HG03521 (cell line): ENCODE measurements around the gene CLDN5.
"Not testable (repeated sequence)": the region's sequence is repeated elsewhere in the genome, so short reads cannot be mapped to it uniquely, and the experiment has no call there.

Experiments
- ATAC-seq: cut with Tn5 transposase; IDR thresholded peaks from one replicate; pipeline ENCODE4 v1.9.1; 2021; ENCODE audit warnings: mild to moderate bottlenecking, moderate library complexity; ENCODE audit not compliant: unreplicated experiment

The CLDN5 gene

GRCh38 chr22:19548964-19549363 lies 24.8 kb upstream of the CLDN5 start:
- no peak for ATAC-seq

GRCh38 chr22:19548427-19548826 lies 24.2 kb upstream of the CLDN5 start:
- ATAC-seq = not testable (repeated sequence)

DNA sequence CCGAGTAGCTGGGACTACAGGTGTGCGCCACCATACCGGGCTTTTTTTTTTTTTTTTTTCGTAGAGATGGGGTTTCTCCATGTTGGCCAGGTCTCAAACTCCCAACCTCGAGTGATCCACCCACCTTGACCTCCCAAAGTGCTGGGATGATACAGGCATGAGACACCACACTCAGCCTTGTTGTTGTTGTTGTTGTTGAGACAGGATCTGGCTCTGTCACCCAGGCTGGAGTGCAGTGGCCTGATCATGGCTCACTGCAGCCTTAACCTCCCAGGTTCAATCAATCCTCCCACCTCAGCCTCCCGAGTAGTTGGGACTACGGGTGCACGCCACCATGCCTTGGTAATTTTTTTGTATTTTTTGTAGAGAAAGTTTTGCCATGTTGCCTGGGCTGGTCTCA lies 23.4 kb upstream of the CLDN5 start:
- ATAC-seq = no peak

- no peak for ATAC-seq
Measured at GRCh38 chr22:19546680-19547079, 22.5 kb upstream of the CLDN5 start.

- ATAC-seq = no peak
Measured at GRCh38 chr22:19545935-19546207, 21.7 kb upstream of the CLDN5 start.

- ATAC-seq = no peak
Measured at GRCh38 chr22:19543970-19544708, 19.9 kb upstream of the CLDN5 start.

DNA sequence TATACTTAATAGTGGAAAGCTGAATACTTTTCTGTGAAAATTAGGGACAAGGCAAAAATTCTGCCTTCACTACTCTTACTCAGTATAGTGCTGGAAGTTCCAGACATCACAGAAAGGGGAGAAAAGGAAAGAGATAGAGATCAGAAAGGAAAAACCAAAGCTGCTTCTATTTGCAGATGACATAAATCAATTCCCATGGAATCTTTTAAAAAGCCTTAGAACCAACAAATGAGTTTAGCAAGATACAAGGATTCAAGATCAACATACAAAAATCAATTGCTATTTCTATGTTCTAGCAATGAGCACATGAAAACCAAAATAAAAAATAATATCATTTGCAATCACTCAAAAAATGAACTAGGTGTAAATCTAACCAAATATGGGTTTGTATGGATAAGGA lies 16.2 kb upstream of the CLDN5 start:
- ATAC-seq = no peak

GRCh38 chr22:19537941-19538488 lies 13.8 kb upstream of the CLDN5 start:
- no peak for ATAC-seq

- ATAC-seq = no peak
Measured at GRCh38 chr22:19536564-19536963, 12.4 kb upstream of the CLDN5 start.

DNA sequence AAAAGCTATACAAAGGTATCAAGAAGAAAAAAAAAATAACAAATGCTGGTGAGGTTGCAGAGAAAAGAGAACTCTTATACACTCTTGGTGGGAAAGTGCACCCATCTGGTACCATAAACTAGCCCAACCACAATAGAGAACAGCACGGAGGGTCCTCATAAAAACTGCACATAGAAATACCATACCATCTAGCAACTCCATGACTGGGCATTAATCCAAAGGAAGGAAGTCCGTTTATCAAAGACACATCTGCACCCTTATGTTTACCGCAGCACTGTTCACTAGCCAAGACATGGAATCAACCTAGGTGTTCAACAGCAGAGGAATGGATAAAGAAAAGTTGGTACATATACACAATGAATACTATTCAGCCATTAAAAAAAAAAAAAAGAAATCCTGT lies 10.8 kb upstream of the CLDN5 start:
- no peak for ATAC-seq

- no peak for ATAC-seq
Measured at GRCh38 chr22:19533857-19534256, 9.6 kb upstream of the CLDN5 start.

GRCh38 chr22:19533049-19533626 lies 8.9 kb upstream of the CLDN5 start:
- no peak for ATAC-seq

DNA sequence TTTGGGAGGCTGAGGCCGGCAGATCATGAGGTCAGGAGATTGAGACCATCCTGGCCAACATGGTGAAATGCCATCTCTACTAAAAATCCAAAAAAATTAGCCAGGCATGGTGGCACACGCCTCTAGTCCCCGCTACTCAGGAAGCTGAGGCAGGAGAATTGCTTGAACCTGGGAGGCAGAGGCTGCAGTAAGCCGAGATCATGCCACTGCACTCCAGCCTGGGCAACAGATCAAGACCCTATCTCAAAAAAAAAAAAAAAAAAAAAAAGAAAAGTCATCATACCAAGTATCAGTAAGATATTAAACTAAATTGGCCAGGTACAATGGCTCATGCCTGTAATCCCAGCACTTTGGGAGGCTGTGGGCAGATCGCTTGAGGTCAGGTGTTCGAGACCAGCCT lies 7.1 kb upstream of the CLDN5 start:
- ATAC-seq = not testable (repeated sequence)

DNA sequence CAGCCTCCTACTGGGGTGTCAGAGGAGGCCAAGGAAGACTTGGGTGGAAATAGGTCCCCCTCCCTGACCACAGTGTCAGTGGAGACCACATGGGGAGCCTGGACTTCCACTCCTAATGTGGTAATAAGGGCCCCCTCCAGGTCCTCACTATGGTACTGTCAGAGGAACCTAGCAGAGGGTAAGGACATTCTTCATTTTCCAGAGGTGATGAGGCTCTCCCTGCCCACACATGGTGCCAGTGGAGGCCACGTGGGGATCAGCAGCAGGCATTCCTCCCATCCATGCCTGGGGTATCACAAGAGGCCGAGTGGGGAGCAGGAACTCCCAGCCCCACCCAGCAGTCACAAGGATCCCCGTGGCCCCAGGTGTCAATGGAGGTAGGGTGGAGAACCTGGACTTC lies 6.5 kb upstream of the CLDN5 start:
- ATAC-seq = no peak

- ATAC-seq = no peak
Measured at GRCh38 chr22:19529811-19530210, 5.6 kb upstream of the CLDN5 start.

DNA sequence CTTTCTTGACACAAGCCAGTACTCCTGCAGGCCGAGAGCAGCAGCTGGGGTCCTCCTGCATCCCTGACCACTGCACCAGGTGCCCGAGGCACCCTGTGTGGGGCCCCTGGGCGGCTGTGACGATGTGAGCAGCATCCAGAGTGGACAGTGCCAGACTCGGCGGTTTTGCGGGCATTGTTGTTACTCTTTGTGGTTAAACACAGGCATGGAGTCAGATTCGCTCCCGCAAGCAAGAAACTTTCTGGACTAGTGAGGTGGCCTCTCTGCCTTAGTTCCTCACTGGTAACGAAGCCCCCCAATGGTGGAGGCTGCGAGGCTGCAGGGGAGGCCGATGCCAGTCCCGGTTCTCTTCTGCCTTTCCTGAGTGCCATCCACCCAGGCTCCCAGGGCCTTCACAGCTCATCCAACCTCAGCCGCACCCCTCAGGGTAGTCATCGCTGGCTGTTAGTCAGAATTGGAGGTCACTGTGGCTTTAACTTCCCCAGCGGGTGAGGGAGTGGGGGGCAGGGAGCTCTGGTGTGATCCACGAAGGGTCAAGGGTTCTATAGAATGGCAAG lies 3.7 kb upstream of the CLDN5 start:
- ATAC-seq = no peak

GRCh38 chr22:19527321-19527721 lies 3.1 kb upstream of the CLDN5 start:
- no peak for ATAC-seq

GRCh38 chr22:19526702-19527111 lies 2.5 kb upstream of the CLDN5 start:
- no peak for ATAC-seq

GRCh38 chr22:19526076-19526701 lies 2.0 kb upstream of the CLDN5 start:
- no peak for ATAC-seq

GRCh38 chr22:19525666-19526065 lies 1.5 kb upstream of the CLDN5 start:
- no peak for ATAC-seq

GRCh38 chr22:19525116-19525660 lies 978 bp upstream of the CLDN5 start:
- no peak for ATAC-seq
